IMR-90 (cell line): ENCODE data around the gene GPC6. TPM values are rescaled to one million over a fixed set of nuclear protein-coding genes. Genes with fewer than 3 reads are reported as not detected.

Experiments
- ATAC-seq: fragments of 200-7000 bp; cut with Tn5 transposase; 2 replicates; pipeline ENCODE4 v1.9.1; 2020; ENCODE audit warnings: low read depth, mild to moderate bottlenecking, moderate library complexity
- BruUV-seq: library from RNA; stranded (reverse); fragments of 400-500 nt; replicated peaks from 2 replicates; lab custom pipeline; 2021; lab: Mats Ljungman, UMichigan
- CTCF ChIA-PET: fragments of 300-600 bp; formaldehyde crosslinking; extraction: SDS; loops from one replicate; lab custom pipeline; 2021; ENCODE audit warnings: antibody characterized with exemption; lab: Yijun Ruan, JAX
- POLR2A ChIA-PET: fragments of 300-600 bp; sonication (Branson Sonifier 250); formaldehyde crosslinking; loops from one replicate; lab custom pipeline; 2022; ENCODE audit warnings: antibody characterized with exemption; ENCODE audit not compliant: unreplicated experiment; lab: Charles Lee
- DNase-seq: peaks from one replicate; pipeline ENCODE4 v3.0.0; 2013
- H2AFZ ChIP-seq: replicated peaks from 2 replicates; pipeline ENCODE3; 2013; ENCODE audit warnings: low read length, mild to moderate bottlenecking; ENCODE audit not compliant: poor library complexity
- H2AK5ac ChIP-seq: 2 replicates; pipeline ENCODE4 v1.6.1; 2013; ENCODE audit warnings: low read depth, low read length, inconsistent platforms
- H2AK9ac ChIP-seq: replicated peaks from 2 replicates; pipeline ENCODE3; 2013; ENCODE audit warnings: mild to moderate bottlenecking, low read depth, low read length, moderate library complexity; ENCODE audit not compliant: poor library complexity
- H2BK120ac ChIP-seq: 2 replicates; pipeline ENCODE4 v1.6.1; 2013; ENCODE audit warnings: low read depth, low read length, inconsistent platforms
- H2BK15ac ChIP-seq: 3 replicates; pipeline ENCODE4 v1.6.1; 2013; ENCODE audit warnings: low read depth, low read length, inconsistent platforms
- H2BK20ac ChIP-seq: 2 replicates; pipeline ENCODE4 v1.6.1; 2013; ENCODE audit warnings: low read depth, mild to moderate bottlenecking, inconsistent platforms, low read length, moderate library complexity
- H2BK5ac ChIP-seq: 2 replicates; pipeline ENCODE4 v1.6.1; 2013; ENCODE audit warnings: mild to moderate bottlenecking, low read depth, low read length, inconsistent platforms; ENCODE audit not compliant: poor library complexity, severe bottlenecking
- H3K14ac ChIP-seq: replicated peaks from 2 replicates; pipeline ENCODE4 v1.6.1; 2013; ENCODE audit warnings: low read depth, low read length, inconsistent platforms
- H3K18ac ChIP-seq: 2 replicates; pipeline ENCODE4 v1.6.1; 2013; ENCODE audit warnings: low read depth, low read length, control low read depth
- H3K23ac ChIP-seq: 2 replicates; pipeline ENCODE4 v1.6.1; 2013; ENCODE audit warnings: low read depth, low read length, inconsistent platforms
- H3K27ac ChIP-seq: 2 replicates; pipeline ENCODE4 v1.5.1; 2013; ENCODE audit warnings: mild to moderate bottlenecking, control low read depth, low read length; ENCODE audit not compliant: insufficient read depth
- H3K27me3 ChIP-seq: 2 replicates; pipeline ENCODE4 v1.6.1; 2013; ENCODE audit warnings: low read length; ENCODE audit not compliant: control insufficient read depth, insufficient read depth
- H3K36me3 ChIP-seq: 2 replicates; pipeline ENCODE4 v1.6.1; 2013; ENCODE audit warnings: low read length, mixed read lengths; ENCODE audit not compliant: control insufficient read depth, insufficient read depth
- H3K4ac ChIP-seq: 2 replicates; pipeline ENCODE4 v1.6.1; 2013; ENCODE audit warnings: low read depth, low read length, inconsistent platforms
- H3K4me1 ChIP-seq: 2 replicates; pipeline ENCODE4 v1.6.1; 2013; ENCODE audit warnings: low read length, mixed read lengths; ENCODE audit not compliant: control insufficient read depth, insufficient read depth
- H3K4me2 ChIP-seq: 2 replicates; pipeline ENCODE4 v1.6.1; 2013; ENCODE audit warnings: low read depth, mild to moderate bottlenecking, control low read depth, low read length, moderate library complexity
- H3K4me3 ChIP-seq: 2 replicates; pipeline ENCODE4 v1.5.1; 2013; ENCODE audit warnings: low read depth, mild to moderate bottlenecking, control low read depth, low read length, moderate library complexity; ENCODE audit not compliant: insufficient read depth
- H3K56ac ChIP-seq: 2 replicates; pipeline ENCODE4 v1.6.1; 2013; ENCODE audit warnings: low read length, inconsistent platforms; ENCODE audit not compliant: insufficient read depth; ENCODE audit errors: extremely low read depth
- H3K79me1 ChIP-seq, 2 experiments: 2 replicates each; pipeline ENCODE4 v1.6.1; 2013; ENCODE audit warnings: low read length in 2 of 2, inconsistent platforms in 1 of 2, low read depth in 1 of 2
- H3K9ac ChIP-seq: 2 replicates; pipeline ENCODE4 v1.6.1; 2013; ENCODE audit warnings: low read depth, low read length, control low read depth
- H3K9me1 ChIP-seq: 2 replicates; pipeline ENCODE4 v1.6.1; 2013; ENCODE audit warnings: low read length, inconsistent platforms; ENCODE audit not compliant: insufficient read depth
- H3K9me3 ChIP-seq: 2 replicates; pipeline ENCODE4 v1.6.1; 2013; ENCODE audit warnings: low read length; ENCODE audit not compliant: control insufficient read depth, insufficient read depth
- H4K20me1 ChIP-seq: 2 replicates; pipeline ENCODE4 v1.6.1; 2013; ENCODE audit warnings: low read length, inconsistent platforms; ENCODE audit not compliant: insufficient read depth
- H4K5ac ChIP-seq: 2 replicates; pipeline ENCODE4 v1.6.1; 2013; ENCODE audit warnings: mild to moderate bottlenecking, low read depth, low read length, control low read depth
- H4K8ac ChIP-seq, 2 experiments: 2 replicates each; pipeline ENCODE4 v1.6.1; 2013; ENCODE audit warnings: low read depth in 2 of 2, low read length in 2 of 2, control low read depth in 1 of 2, inconsistent platforms in 1 of 2
- H4K91ac ChIP-seq: 2 replicates; pipeline ENCODE4 v1.6.1; 2013; ENCODE audit warnings: low read depth, low read length, inconsistent platforms; ENCODE audit not compliant: insufficient read depth
- BHLHE40 ChIP-seq: fragments of 150-350 bp; IDR thresholded peaks from 2 replicates; pipeline ENCODE4 v1.6.1; 2016; ENCODE audit warnings: mild to moderate bottlenecking, low read depth, low read length
- CEBPB ChIP-seq: IDR thresholded peaks from 2 replicates; pipeline ENCODE4 v1.6.1; 2012; ENCODE audit warnings: low read depth, low read length, improper control_type of control experiment
- CHD1 ChIP-seq: IDR thresholded peaks from 2 replicates; pipeline ENCODE4 v1.6.1; 2012; ENCODE audit warnings: low read depth, low read length, improper control_type of control experiment
- FOS ChIP-seq: fragments of 150-350 bp; IDR thresholded peaks from 2 replicates; pipeline ENCODE4 v1.6.1; 2016; ENCODE audit warnings: low read depth, low read length
- MAFK ChIP-seq: IDR thresholded peaks from 2 replicates; pipeline ENCODE4 v1.6.1; 2012; ENCODE audit warnings: low read depth, low read length, improper control_type of control experiment
- MAZ ChIP-seq: IDR thresholded peaks from 2 replicates; pipeline ENCODE4 v1.6.1; 2012; ENCODE audit warnings: low read depth, mild to moderate bottlenecking, low read length, improper control_type of control experiment, moderate library complexity, borderline replicate concordance
- MXI1 ChIP-seq: IDR thresholded peaks from 2 replicates; pipeline ENCODE4 v1.6.1; 2012; ENCODE audit warnings: low read depth, mild to moderate bottlenecking, low read length, moderate library complexity, borderline replicate concordance
- NFE2L2 ChIP-seq: fragments of 150-350 bp; IDR thresholded peaks from 2 replicates; pipeline ENCODE4 v1.6.1; 2016; ENCODE audit warnings: low read depth, mild to moderate bottlenecking, low read length
- RCOR1 ChIP-seq: IDR thresholded peaks from 2 replicates; pipeline ENCODE4 v1.6.1; 2012; ENCODE audit warnings: mild to moderate bottlenecking, low read length, improper control_type of control experiment; ENCODE audit not compliant: insufficient replicate concordance
- RFX5 ChIP-seq: IDR thresholded peaks from 2 replicates; pipeline ENCODE4 v1.8.0; 2012; ENCODE audit warnings: low read depth, mild to moderate bottlenecking, low read length, moderate library complexity
- SMC3 ChIP-seq: fragments of 150-350 bp; IDR thresholded peaks from 2 replicates; pipeline ENCODE4 v1.6.1; 2016; ENCODE audit warnings: low read depth, mild to moderate bottlenecking, antibody characterized with exemption, low read length, moderate library complexity
- WGBS, 2 experiments: methylation state at CpG; one replicate each; pipeline versions ENCODE4 v1.1.5 to v1.1.7; 2013; ENCODE audit warnings: missing lambda C conversion rate in 2 of 2; ENCODE audit not compliant: insufficient read length in 1 of 2; ENCODE audit errors: extremely low coverage in 2 of 2; 5-methylcytosine and 5-hydroxymethylcytosine counted together
- dilution Hi-C: fragments of 300-500 bp; cut with HindIII; formaldehyde crosslinking; loops from one replicate; pipeline ENCODE4 v1.14.3; 2018; ENCODE audit warnings: low sequenced_read_pairs; ENCODE audit not compliant: unreplicated experiment
- in situ Hi-C: fragments of 300-500 bp; cut with MboI; formaldehyde crosslinking; loops from 3 replicates; pipeline ENCODE4 v1.14.3; 2019; ENCODE audit warnings: low sequenced_read_pairs, inconsistent platforms, mixed read lengths
- intact Hi-C: fragments of 100-400 bp; cut with micrococcal nuclease; formaldehyde crosslinking; loops from 2 replicates; pipeline ENCODE4 v1.10.0; 2022
- polyA plus RNA-seq, 3 experiments: library from polyadenylated mRNA; depleted of rRNA; stranded (reverse); fragments of >200 nt; gene quantifications; 2 replicates each; pipeline ENCODE4 v1.2.3, GENCODE V29; 2012; ENCODE audit warnings: low replicate concordance in 1 of 3
- total RNA-seq: library from RNA; depleted of rRNA; stranded (reverse); fragments of >200 nt; gene quantifications from 2 replicates; pipeline ENCODE4 v1.2.3, GENCODE V29; 2012
- TF ChIP-seq, protein P1 (sequence below): fragments of 150-350 bp; IDR thresholded peaks from 2 replicates; pipeline ENCODE4 v1.6.1; 2016; ENCODE audit warnings: low read depth, mild to moderate bottlenecking, low read length, moderate library complexity, borderline replicate concordance
- TF ChIP-seq, protein P2 (sequence below): conservative IDR thresholded peaks from 2 replicates; pipeline ENCODE4 v1.5.1; 2012; ENCODE audit warnings: mild to moderate bottlenecking, low read depth, low read length, improper control_type of control experiment

Gene GPC6
- total and polyA plus RNA-seq, 2 of the 4 experiments (the other 2 are of a cell fraction) = 14.9 to 39.4 TPM

DNA sequence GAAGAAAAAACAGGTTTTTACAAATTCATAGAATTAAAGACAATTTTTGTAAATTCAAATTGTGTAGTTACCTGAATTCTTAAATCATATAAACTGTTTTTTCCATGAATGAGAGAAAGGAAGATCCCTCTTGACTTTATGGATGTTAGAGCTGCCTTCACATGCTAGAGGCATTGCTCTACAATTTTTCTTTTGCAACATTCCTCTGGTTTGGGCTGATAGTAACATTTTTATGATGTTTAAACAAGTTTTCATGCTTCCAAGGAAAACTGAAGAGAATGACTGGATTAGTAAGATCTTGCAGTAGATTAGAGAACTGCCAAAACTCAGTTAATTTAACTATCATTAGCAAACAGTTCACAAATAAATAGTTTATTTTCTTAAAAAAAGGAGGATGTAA lies 250.6 kb downstream of the GPC6 start (continued):
- TF ChIP-seq, protein P1, sequence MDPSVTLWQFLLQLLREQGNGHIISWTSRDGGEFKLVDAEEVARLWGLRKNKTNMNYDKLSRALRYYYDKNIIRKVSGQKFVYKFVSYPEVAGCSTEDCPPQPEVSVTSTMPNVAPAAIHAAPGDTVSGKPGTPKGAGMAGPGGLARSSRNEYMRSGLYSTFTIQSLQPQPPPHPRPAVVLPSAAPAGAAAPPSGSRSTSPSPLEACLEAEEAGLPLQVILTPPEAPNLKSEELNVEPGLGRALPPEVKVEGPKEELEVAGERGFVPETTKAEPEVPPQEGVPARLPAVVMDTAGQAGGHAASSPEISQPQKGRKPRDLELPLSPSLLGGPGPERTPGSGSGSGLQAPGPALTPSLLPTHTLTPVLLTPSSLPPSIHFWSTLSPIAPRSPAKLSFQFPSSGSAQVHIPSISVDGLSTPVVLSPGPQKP = no peak
- TF ChIP-seq MAZ = no peak
- no peak for TF ChIP-seq SMC3

DNA sequence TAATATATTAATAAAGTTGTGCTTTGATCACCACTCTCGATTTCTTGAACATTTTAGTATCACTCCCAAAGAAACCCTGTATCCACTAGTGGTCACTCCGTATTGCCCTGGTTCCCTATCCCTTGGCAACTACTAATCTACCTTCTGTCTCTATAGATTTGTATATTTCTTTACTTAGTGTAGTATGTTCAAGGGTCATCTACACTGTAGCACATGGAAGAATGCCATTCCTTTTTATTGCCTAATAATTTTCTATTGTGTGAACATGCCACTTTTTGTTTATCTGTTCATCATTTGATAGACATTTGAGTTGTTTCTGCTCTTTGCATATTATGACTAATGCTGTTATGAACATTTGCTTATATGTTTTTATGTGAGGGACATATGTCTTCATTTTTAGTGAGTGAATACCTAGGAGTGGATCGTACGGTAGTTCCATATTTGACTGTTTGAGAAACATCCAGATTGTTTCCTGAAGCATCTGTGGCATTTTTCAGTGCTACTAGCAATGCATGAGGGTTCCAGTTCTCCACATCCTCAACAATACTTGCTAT lies 254.0 kb downstream of the GPC6 start:
- Histone ChIP-seq H3K9me3 (no peaks in the 10 kb centered on the region), H4K5ac (no peak overlapping the region), H3K56ac (no peak overlapping the region), H2AK5ac (no peak overlapping the region), H2AFZ (no peak overlapping the region), H3K4ac (no peak overlapping the region), H4K91ac (no peak overlapping the region), H3K9me1 (no peaks in the 10 kb centered on the region), H4K8ac (no peak overlapping the region), H3K36me3 (no peaks in the 10 kb centered on the region), H3K4me1 (no peaks in the 10 kb centered on the region), H3K9ac (no peak overlapping the region), H2BK5ac (no peak overlapping the region), H2AK9ac (no peak overlapping the region), H4K20me1 (no peaks in the 10 kb centered on the region), H3K4me3 (no peak overlapping the region), H2BK120ac (no peak overlapping the region), H3K14ac (no peak overlapping the region), H3K27me3 (no peaks in the 10 kb centered on the region), H3K23ac (no peak overlapping the region), H3K79me1 (no peaks in the 10 kb centered on the region), H3K27ac (no peak overlapping the region), H2BK15ac (no peak overlapping the region), H3K4me2 (no peak overlapping the region), H3K18ac (no peak overlapping the region), H2BK20ac (no peak overlapping the region)
- DNase-seq (no peak), ATAC-seq (no peak)
- ChIA-PET POLR2A (no interaction called here), CTCF (no interaction called here)
- in situ Hi-C loops = no loop called here
- WGBS, 2 experiments = no CpG with 5 or more reads among the region's 4 CpGs
- no TSS peak for BruUV-seq
- dilution Hi-C loops = no loop called here
- intact Hi-C loops = no loop called here
- TF ChIP-seq MAFK = no peak
- TF ChIP-seq, protein P1 = no peak
- no peak for TF ChIP-seq MAZ
- TF ChIP-seq CHD1 = no peak
- TF ChIP-seq MXI1 = no peak
- no peak for TF ChIP-seq CEBPB
- no peak for TF ChIP-seq RFX5
- no peak for TF ChIP-seq NFE2L2
- no peak for TF ChIP-seq FOS
- no peak for TF ChIP-seq RCOR1
- TF ChIP-seq SMC3 = no peak
- TF ChIP-seq, protein P2, sequence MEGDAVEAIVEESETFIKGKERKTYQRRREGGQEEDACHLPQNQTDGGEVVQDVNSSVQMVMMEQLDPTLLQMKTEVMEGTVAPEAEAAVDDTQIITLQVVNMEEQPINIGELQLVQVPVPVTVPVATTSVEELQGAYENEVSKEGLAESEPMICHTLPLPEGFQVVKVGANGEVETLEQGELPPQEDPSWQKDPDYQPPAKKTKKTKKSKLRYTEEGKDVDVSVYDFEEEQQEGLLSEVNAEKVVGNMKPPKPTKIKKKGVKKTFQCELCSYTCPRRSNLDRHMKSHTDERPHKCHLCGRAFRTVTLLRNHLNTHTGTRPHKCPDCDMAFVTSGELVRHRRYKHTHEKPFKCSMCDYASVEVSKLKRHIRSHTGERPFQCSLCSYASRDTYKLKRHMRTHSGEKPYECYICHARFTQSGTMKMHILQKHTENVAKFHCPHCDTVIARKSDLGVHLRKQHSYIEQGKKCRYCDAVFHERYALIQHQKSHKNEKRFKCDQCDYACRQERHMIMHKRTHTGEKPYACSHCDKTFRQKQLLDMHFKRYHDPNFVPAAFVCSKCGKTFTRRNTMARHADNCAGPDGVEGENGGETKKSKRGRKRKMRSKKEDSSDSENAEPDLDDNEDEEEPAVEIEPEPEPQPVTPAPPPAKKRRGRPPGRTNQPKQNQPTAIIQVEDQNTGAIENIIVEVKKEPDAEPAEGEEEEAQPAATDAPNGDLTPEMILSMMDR = no peak
- no peak for TF ChIP-seq BHLHE40
